GM19099 (cell line): ENCODE data around the gene VPS9D1.

Experiments
- POLR2A ChIP-seq: IDR thresholded peaks from 3 replicates; pipeline ENCODE4 v1.6.1; 2011; ENCODE audit warnings: low read depth; ENCODE audit not compliant: insufficient read length; ENCODE audit errors: extremely low read depth

VPS9D1 gene

DNA sequence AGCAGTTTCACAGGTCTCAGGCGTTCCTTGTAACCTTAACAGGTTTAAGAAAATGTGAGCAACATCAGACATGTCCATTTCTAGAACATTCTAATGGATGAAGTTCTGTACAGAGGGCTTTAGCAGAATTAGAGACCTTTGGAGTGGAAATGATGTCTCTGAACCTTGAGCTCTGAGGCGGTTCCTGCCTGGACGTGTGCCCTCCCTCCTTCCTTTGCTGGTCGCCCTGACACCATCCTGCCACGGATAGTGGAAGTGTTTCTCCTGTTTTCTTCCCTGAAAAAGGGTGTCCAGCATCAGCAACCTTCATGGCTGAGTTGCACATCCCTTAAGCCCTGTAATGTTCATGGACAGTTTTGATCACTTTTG is 51.9 kb downstream of the VPS9D1 start:
- no peak for TF ChIP-seq POLR2A

DNA sequence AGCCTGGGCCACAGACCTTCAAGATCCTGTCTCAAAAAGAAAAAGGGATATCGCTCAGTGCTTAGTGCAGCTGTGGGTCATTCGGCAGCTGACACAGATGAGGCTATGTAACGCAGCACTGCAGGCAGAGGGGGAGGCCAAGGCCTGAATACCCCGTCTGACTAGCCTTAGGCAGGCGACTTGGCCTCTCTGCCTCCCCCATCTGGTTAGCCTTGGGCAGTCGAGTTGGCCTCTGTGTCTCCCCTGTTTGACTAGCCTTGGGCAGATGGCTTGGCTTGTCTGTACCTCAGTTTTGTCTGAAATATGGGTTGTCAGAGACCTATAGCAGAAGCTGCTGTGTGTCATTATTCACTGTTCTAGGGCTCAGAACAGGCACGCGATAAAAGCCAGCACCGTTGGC is 53.1 kb downstream of the VPS9D1 start:
- no peak for TF ChIP-seq POLR2A

DNA sequence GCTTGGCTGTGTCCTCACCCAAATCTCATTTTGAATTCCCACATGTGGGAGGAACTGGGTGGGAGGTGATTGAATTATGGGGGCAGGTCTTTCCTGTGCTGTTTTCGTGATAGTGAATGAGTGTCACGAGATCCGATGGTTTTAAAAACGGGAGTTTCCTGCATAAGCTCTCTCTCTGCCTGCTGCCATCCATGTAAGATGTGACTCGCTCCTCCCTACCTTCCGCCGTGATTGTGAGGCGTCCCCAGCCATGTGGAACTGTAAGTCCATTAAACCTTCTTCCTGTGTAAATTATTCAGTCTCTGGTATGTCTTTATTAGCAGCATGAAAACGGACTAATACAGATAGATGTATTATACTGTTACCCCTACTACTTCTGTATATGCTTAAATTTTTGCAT is 59.5 kb downstream of the VPS9D1 start:
- TF ChIP-seq POLR2A, result no peak

DNA sequence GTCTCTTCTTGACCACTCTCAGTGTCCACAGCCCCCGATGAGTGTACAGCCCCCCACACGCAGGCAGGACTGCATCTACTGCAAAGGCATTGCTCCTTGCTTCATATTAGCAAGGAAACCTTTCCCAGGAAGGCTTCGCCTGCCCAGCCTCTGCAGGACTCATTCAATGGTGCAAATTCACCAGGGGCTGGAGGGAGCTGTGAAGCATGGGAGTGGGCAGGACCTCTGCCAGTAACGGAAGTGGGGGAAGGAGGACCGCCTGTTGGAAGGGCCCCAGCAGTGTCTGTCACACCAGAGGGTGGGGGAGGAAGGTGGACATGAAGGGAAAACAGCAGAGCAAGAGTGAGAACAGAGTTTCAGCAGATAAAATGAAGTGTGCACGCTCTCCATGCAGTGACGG is 60.6 kb downstream of the VPS9D1 start:
- no peak for TF ChIP-seq POLR2A

DNA sequence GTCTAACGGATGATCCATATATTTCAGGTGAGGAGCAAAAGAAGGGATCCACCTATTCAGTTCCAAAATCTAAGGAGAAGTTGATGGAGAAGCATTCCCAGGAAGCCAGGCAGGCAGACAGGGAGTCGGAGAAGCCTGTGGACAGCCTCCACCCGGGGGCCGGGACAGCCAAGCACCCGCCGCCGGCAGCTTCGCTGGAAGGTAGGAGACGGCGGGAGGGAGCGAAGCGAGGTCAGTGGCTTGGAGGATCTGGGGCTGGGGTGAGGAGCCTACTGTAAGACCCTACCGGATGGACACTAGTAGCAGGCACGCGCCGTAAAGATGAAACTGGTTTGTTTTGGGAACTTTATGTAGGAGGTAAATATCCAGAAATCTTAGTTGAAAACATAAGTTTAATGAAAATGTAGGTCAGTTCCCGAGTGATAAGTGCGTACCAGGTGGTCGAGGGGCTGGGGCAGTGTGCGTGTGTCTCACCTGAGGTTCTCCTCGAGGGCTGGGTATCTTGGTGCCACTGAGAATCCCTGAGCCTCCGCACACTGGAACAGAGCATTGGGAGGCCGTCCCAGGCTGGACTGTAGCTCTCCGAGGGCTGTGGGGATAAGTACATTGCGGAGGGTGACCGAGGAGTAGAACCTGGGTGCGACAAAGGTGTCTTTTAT is 62.3 kb downstream of the VPS9D1 start:
- no peak for TF ChIP-seq POLR2A

GRCh38 chr16:89657442-89658220 is 63.1 kb downstream of the VPS9D1 start, which contains the start of the genes CHMP1A and SPATA33:
CHMP1A (minus strand) TSS chr16:89657708; CDS start chr16:89657588, 120 bp downstream.
SPATA33 (plus strand) TSS chr16:89657836; CDS start chr16:89657912, 76 bp downstream.
- peak; percentile 84 for TF ChIP-seq POLR2A
